Measurements from ENCODE around the gene ZNF385D.

The ZNF385D gene

GRCh38 chr3:21638488-21638887 lies 112.5 kb downstream of the ZNF385D start:
- H3K36me3 Mint-ChIP-seq (ENCODE audit: low read depth) = no peaks in the 10 kb centered on the region
- DNase-seq = no peak
- H3K27ac Mint-ChIP-seq = no peak overlapping the region
- peaks cover 14% of the 10 kb centered on the region for H3K9me3 Mint-ChIP-seq
- no peaks in the 10 kb centered on the region for H3K27me3 Mint-ChIP-seq
- no peaks in the 10 kb centered on the region for H3K4me1 Mint-ChIP-seq (ENCODE audit: low read depth)
- H3K4me3 Mint-ChIP-seq = no peak overlapping the region

DNA sequence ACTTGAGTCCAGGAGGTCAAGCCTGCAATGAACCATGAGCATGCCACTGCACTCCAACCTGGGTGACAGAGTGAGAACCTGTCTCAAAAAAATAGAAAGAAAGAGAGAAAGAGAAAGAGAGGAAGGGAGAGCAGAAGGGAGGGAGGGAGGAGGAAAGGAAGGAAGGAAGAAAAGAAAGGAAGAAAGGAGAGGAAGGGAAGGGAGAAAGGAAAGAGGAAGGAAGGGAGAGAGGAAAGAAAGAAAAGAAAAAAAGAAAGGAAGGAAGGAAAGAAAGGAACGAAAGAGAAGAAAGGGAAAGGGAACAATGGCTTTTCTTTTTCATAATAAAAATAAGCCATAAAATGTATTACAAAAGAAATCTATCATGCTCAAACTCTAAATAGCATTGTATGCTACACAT lies 116.9 kb downstream of the ZNF385D start:
- Mint-ChIP-seq H3K4me3 (no peak overlapping the region), H3K36me3 (ENCODE audit: low read depth) (no peaks in the 10 kb centered on the region), H3K4me1 (ENCODE audit: low read depth) (no peaks in the 10 kb centered on the region), H3K27ac (no peak overlapping the region), H3K27me3 (no peaks in the 10 kb centered on the region), H3K9me3 (peaks cover 12% of the 10 kb centered on the region)
- no peak for DNase-seq

GRCh38 chr3:21624524-21624923 lies 126.5 kb downstream of the ZNF385D start:
- no peak overlapping the region for H3K4me3 Mint-ChIP-seq
- no peak for DNase-seq
- no peaks in the 10 kb centered on the region for H3K27me3 Mint-ChIP-seq
- no peaks in the 10 kb centered on the region for H3K36me3 Mint-ChIP-seq (ENCODE audit: low read depth)
- H3K9me3 Mint-ChIP-seq = peaks cover 11% of the 10 kb centered on the region
- no peak overlapping the region for H3K27ac Mint-ChIP-seq
- no peaks in the 10 kb centered on the region for H3K4me1 Mint-ChIP-seq (ENCODE audit: low read depth)

DNA sequence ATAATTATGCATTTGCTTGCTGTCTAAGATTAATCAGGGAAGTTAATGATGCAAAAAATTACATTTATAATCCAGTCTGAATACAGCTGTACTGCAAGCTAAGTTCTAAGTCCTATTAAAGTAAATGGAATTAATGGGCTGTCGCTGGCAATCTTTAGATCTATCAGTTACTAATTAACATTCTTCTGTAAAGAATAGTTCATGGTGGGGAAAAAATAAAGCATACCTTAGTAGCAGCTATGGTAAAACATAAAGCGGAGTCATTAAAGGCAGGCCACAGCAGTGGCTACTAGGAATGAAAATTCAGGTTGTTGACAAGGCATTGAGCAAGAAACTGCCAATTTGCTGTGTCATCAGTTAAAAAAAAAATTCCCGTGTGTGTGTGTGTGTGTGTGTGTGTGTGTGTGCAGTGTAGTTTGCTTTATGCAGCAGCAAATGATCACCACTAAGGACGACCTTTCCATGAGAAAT lies 129.8 kb downstream of the ZNF385D start:
- H3K36me3 Mint-ChIP-seq (ENCODE audit: low read depth) = no peaks in the 10 kb centered on the region
- no peaks in the 10 kb centered on the region for H3K27me3 Mint-ChIP-seq
- no peak overlapping the region for H3K27ac Mint-ChIP-seq
- no peak overlapping the region for H3K4me3 Mint-ChIP-seq
- no peak for DNase-seq
- H3K4me1 Mint-ChIP-seq (ENCODE audit: low read depth) = no peaks in the 10 kb centered on the region
- peaks cover 12% of the 10 kb centered on the region for H3K9me3 Mint-ChIP-seq

DNA sequence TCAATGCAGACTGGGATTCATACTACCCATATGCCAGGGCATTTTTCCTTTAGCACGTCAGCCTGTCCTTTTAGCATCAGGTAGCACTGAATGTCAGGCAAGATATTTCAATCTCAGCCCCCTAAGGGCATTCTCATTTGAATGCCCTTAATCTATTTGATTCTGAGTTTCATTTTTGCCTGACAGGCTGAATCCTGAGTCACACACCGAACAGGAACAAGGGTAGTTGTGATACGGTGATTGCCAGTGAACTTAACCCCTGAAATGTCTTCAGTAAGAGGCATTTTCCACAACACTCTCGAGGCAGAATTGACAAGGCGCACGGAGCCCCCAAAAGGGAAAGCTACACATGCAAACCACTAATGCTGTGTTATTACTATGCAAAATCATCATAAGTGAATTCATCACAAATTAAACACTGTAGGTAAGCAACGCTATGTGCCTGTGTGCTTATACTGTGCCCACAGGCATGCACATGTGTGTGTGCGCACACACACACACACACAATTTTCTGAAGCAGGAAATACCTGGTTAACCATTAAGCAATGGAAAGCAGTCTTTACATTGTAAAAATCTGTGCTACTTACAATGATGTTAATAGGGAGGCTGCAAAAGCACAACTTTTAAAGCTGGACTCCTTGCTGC lies 130.4 kb downstream of the ZNF385D start:
- no peak overlapping the region for H3K27ac Mint-ChIP-seq
- no peaks in the 10 kb centered on the region for H3K36me3 Mint-ChIP-seq (ENCODE audit: low read depth)
- H3K4me1 Mint-ChIP-seq (ENCODE audit: low read depth) = no peaks in the 10 kb centered on the region
- H3K9me3 Mint-ChIP-seq = peaks cover 12% of the 10 kb centered on the region
- no peak overlapping the region for H3K4me3 Mint-ChIP-seq
- DNase-seq = no peak
- H3K27me3 Mint-ChIP-seq = no peaks in the 10 kb centered on the region

DNA sequence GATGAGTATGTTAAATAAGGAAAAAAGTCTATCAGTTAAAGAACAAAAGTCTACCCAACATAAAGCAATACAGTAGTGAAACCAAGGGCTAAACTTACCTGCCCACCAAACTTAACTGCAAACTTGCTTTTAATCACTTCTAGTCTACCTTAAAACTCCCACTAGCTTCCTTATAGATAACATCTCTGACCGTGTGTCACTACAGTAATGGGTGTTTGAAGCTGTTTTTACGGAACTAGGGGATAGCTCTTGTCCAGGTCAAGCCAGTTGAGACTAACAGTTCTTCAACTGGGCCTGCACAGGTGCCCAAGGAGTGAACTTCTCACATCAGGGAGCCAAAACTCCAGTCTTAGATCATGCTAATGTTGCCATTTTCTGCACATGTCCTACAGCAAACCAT lies 132.3 kb downstream of the ZNF385D start:
- Mint-ChIP-seq H3K4me3 (no peak overlapping the region), H3K9me3 (peaks cover 7% of the 10 kb centered on the region), H3K27me3 (no peaks in the 10 kb centered on the region)

GRCh38 chr3:21613372-21614070 lies 137.5 kb downstream of the ZNF385D start:
- H3K4me1 Mint-ChIP-seq (ENCODE audit: low read depth) = no peaks in the 10 kb centered on the region
- H3K4me3 Mint-ChIP-seq = no peak overlapping the region
- H3K36me3 Mint-ChIP-seq (ENCODE audit: low read depth) = no peaks in the 10 kb centered on the region
- no peak overlapping the region for H3K27ac Mint-ChIP-seq
- no peak for DNase-seq
- peaks cover 5% of the 10 kb centered on the region for H3K9me3 Mint-ChIP-seq
- no peaks in the 10 kb centered on the region for H3K27me3 Mint-ChIP-seq

More for the DNA sequence above, 132.3 kb downstream of the ZNF385D start:
- H3K27ac Mint-ChIP-seq = no peak overlapping the region
- H3K4me1 Mint-ChIP-seq (ENCODE audit: low read depth) = no peaks in the 10 kb centered on the region
- no peak for DNase-seq
- H3K36me3 Mint-ChIP-seq (ENCODE audit: low read depth) = no peaks in the 10 kb centered on the region

- Mint-ChIP-seq H3K27ac (no peak overlapping the region), H3K9me3 (peaks cover 15% of the 10 kb centered on the region), H3K36me3 (ENCODE audit: low read depth) (no peaks in the 10 kb centered on the region), H3K27me3 (no peaks in the 10 kb centered on the region), H3K4me3 (no peak overlapping the region), H3K4me1 (ENCODE audit: low read depth) (no peaks in the 10 kb centered on the region)
- no peak for DNase-seq
These were observed 149.8 kb downstream of the ZNF385D start for GRCh38 chr3:21601178-21601577.

DNA sequence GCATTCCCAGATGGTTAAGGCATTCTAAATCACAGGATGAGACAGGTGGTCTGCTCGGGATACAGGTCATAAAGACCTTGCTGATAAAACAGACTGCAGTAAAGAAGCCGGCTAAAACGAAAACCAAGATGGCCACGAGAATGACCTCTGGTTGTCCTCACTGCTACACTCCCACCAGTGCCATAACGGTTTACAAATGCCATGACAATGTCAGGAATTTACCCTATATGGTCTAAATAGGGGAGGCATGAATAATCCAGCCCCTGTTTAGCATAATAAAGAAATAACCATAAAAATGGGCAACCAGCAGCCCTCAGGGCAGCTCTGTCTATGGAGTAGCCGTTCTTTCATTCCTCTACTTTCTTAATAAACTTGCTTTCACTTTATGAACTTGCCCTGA lies 151.1 kb downstream of the ZNF385D start:
- no peaks in the 10 kb centered on the region for H3K27me3 Mint-ChIP-seq
- H3K9me3 Mint-ChIP-seq = peaks cover 18% of the 10 kb centered on the region
- DNase-seq = no peak
- H3K4me3 Mint-ChIP-seq = no peak overlapping the region
- H3K36me3 Mint-ChIP-seq (ENCODE audit: low read depth) = no peaks in the 10 kb centered on the region
- no peaks in the 10 kb centered on the region for H3K4me1 Mint-ChIP-seq (ENCODE audit: low read depth)
- H3K27ac Mint-ChIP-seq = no peak overlapping the region

DNA sequence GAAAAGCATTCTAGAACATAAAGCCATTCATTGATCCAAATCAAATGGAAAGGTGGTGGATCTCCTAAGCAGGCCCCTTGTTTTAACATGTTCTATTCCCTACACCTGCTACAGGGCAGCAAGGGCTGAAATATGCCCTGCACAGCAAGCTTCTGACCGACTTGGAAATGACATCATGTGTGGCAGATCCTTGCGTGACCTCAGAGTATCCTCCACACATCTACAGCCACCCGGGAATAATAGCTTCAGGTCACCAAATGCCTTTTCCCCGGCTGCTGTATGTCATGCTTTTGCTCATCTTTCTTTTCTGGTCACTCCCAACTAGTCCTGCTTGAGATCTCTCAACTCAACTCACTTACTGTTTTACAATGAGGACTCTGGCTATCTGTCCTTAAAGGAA lies 158.2 kb downstream of the ZNF385D start:
- Mint-ChIP-seq H3K4me1 (ENCODE audit: low read depth) (no peaks in the 10 kb centered on the region), H3K4me3 (no peak overlapping the region), H3K36me3 (ENCODE audit: low read depth) (no peaks in the 10 kb centered on the region), H3K27ac (no peak overlapping the region), H3K9me3 (peaks cover 13% of the 10 kb centered on the region), H3K27me3 (no peaks in the 10 kb centered on the region)
- DNase-seq = no peak

GRCh38 chr3:21587894-21588293 lies 163.1 kb downstream of the ZNF385D start:
- no peaks in the 10 kb centered on the region for H3K4me1 Mint-ChIP-seq (ENCODE audit: low read depth)
- no peak for DNase-seq
- no peaks in the 10 kb centered on the region for H3K36me3 Mint-ChIP-seq (ENCODE audit: low read depth)
- H3K9me3 Mint-ChIP-seq = peaks cover 13% of the 10 kb centered on the region
- H3K27ac Mint-ChIP-seq = no peak overlapping the region
- no peak overlapping the region for H3K4me3 Mint-ChIP-seq
- no peaks in the 10 kb centered on the region for H3K27me3 Mint-ChIP-seq

DNA sequence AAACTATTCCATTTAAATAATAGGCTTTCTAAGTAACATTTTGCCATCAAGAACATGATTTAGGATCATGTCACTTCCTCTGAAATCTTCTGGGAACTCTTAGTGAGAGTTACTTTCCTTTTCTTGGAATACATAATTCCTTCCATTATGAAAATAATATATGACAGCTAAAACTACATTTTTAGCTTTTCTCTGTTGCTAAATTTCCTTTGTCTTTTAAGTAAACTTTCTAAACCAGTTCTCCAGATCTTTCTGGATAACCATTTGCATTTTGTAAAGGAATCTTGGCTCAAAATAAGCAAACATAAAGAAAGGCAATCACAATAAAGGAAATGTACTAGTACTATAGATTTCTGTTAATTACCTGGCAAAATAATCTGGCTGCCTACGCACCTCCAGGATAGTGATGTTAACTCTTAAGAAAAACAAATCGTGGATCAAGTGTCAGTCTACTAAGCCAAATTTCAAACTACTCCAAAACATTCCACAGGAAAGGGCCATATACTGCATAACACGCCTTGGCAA lies 165.7 kb downstream of the ZNF385D start:
- Mint-ChIP-seq H3K4me3 (no peak overlapping the region), H3K36me3 (ENCODE audit: low read depth) (no peaks in the 10 kb centered on the region), H3K27ac (no peak overlapping the region), H3K9me3 (peaks cover 13% of the 10 kb centered on the region), H3K4me1 (ENCODE audit: low read depth) (no peaks in the 10 kb centered on the region), H3K27me3 (no peaks in the 10 kb centered on the region)
- no peak for DNase-seq

DNA sequence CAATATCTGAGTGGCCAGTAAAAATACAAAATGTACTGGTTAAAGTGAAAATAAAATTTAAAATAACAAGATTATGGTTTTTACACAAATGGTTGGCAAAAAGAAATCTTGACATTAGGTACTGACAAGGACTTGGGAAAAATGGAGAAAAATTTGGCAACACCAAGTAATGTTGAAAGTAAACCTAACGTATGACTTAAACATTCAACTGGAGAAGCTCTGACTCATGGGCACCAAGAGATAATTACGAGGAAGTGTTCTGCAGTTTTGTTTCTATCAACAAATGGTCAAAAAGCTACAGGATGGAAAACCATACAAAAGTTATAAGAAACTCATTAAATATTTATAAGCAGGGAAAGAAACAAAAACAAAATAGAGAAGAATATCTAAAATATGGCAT lies 177.7 kb downstream of the ZNF385D start:
- peaks cover 12% of the 10 kb centered on the region for H3K9me3 Mint-ChIP-seq
- H3K27ac Mint-ChIP-seq = no peak overlapping the region
- H3K27me3 Mint-ChIP-seq = no peaks in the 10 kb centered on the region
- no peak overlapping the region for H3K4me3 Mint-ChIP-seq
- no peaks in the 10 kb centered on the region for H3K4me1 Mint-ChIP-seq (ENCODE audit: low read depth)
- DNase-seq = no peak
- no peaks in the 10 kb centered on the region for H3K36me3 Mint-ChIP-seq (ENCODE audit: low read depth)

- Mint-ChIP-seq H3K4me1 (ENCODE audit: low read depth) (no peaks in the 10 kb centered on the region), H3K27me3 (no peaks in the 10 kb centered on the region), H3K9me3 (peaks cover 10% of the 10 kb centered on the region), H3K27ac (no peak overlapping the region), H3K36me3 (ENCODE audit: low read depth) (no peaks in the 10 kb centered on the region), H3K4me3 (no peak overlapping the region)
- no peak for DNase-seq
These were observed 186.5 kb downstream of the ZNF385D start for GRCh38 chr3:21564531-21564930.

GRCh38 chr3:21562243-21562642 lies 188.8 kb downstream of the ZNF385D start:
- no peak for DNase-seq
- Mint-ChIP-seq H3K36me3 (ENCODE audit: low read depth) (no peaks in the 10 kb centered on the region), H3K27ac (no peak overlapping the region), H3K9me3 (peaks cover 14% of the 10 kb centered on the region), H3K4me3 (no peak overlapping the region), H3K27me3 (no peaks in the 10 kb centered on the region), H3K4me1 (ENCODE audit: low read depth) (no peaks in the 10 kb centered on the region)
